Stimulated activated CD4-positive, alpha-beta T cell treated with anti-CD3 and anti-CD28 coated beads, Interleukin-15, amount 100 ng/mL, for 48 hours (primary cell): Measurements from ENCODE around the gene COQ4.
"Not testable (repeated sequence)": the region's sequence is repeated elsewhere in the genome, so short reads cannot be mapped to it uniquely, and the experiment has no call there.

Experiments used
- DNase-seq, 2 donors: peaks; one replicate each; pipeline ENCODE4 v3.0.0-alpha.2; 2020; ENCODE audit warnings: low read depth in 2 of 2

The COQ4 gene

GRCh38 chr9:128322404-128323211 lies at the start of gene COQ4, which contains the start of gene TRUB2:
Gene COQ4 (plus strand): TSS chr9:128322839. CDS start chr9:128322859, 20 bp downstream.
Gene TRUB2 (minus strand): TSS chr9:128322447. CDS start chr9:128322408, 39 bp downstream.
- peak; percentile 86 to 92 for DNase-seq

DNA sequence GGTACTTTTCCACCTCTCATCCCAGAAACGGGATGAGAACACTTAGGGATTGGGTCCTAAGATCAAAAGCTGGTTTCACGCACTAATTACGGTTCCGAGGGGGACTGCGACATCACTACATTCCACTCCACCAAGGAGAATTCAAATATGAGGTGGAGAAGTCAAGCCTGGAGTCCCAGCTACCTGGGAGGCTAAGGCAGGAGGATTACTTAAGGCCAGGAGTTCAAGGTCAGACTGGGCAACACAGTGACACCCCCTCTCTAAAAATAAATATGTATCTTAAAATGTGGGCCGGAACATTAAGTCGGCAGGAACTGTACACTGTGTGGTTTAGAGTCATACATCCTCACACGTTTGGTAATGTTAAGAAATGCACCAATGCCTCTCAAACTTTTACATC lies 48.4 kb upstream of the COQ4 start:
- DNase-seq, result no peak

DNA sequence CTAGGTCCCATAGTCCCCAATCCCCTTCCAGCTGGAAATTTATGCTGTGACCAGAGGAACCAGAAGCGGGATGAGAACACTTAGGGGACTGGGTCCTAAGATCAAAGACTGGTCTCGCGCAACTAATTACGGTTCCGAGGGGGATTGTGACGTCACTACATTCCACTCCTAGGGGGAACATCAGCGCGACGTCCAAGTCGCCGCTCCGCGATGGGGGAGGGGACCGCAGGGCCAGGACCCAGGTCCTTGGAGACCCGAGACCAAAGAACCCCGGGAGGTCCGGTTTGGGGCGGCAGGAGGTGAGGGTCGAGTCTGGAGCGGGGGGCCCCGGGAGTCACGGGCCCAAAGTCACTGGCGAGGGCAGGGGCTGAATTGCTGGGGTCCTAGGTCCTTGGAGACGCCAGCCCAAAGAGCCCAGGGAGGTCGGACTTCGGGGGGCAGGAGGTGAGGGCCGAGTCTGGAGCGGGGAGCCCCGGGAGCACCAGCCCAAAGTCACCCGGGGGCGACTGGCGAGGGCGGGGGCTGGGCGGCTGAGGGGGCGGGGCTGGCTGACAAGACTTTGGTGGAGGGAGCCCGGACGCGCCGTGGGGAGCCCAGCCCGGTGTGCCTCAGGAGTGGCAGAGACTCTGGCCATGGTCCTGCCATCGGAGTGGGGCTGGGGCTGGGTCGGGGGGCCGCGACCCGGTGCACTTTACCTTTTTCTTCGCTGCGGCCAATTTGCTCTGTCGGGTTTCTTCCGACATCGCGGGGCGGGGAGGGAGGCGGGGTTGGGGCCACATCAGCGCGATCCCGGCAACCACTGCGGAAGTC lies 47.2 kb upstream of the COQ4 start, which contains the start of gene GOLGA2:
GOLGA2 (minus strand) TSS at position 810 of the 810 bp plus-strand sequence; CDS start at position 779, 31 bp downstream.
- no peak for DNase-seq

DNA sequence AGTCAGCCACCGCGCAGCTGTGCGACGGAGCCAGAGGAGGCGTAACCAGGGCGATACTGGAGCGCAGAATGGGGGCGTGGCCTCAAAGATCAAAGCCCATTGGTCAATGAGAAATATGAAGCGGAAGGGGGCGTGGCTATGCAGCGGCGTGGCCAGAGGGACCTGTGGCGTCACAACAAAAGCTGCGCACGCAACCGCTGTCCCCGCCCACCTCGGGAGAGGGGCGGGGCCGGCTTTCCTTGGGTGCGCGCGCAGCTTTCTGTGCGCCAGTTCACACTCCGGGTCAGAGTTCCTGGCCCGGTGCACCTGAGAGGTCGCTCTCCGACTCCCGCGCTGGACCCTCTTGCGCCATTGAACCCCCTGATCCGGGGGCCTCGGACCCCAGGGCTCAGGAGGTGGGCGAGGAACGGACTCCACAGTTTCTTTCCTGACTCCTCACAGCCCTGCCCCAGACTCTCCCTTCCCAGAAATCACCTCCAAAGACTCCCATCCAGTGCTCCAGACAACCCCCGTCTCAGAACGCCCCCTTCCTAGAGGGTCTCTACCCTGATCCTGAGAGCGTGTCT lies 46.5 kb upstream of the COQ4 start, which contains the start of gene SWI5:
SWI5 (plus strand) TSS at position 269 of the 566 bp plus-strand sequence.
- DNase-seq, result peak; percentile 100

DNA sequence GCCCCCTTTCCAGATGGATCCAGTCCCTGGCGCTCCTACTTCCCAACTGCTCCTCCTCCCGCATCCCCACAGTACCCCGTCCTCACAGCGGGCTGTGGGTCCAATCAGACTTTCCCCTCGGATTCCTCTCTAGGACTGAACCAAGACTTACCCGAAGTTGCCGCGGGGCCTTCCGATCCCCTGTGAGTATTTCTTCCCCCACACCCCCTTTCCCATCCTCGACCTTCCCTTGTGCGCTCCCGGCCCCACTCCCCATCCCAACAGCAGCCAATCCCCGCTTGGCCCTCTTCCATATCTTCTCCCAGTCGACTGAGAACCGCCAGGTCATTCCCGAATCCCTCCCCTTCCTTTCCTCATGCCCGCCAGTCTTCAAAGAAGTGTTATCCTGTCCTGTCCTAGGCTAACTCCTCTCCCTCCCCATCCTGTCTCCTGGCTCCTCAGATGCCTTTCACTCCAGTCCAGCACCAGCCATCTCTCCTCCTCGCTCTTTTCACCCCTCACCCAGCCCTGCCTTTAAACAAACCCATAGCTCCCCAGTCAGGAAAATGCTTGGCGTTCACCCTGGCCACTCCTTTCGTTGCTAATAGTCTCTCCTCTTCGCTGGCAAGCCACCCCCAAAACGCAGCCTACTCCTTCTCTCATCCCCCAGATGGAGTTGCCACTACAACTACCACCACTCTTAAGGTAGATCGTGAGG lies 45.9 kb upstream of the COQ4 start:
- no peak for DNase-seq

DNA sequence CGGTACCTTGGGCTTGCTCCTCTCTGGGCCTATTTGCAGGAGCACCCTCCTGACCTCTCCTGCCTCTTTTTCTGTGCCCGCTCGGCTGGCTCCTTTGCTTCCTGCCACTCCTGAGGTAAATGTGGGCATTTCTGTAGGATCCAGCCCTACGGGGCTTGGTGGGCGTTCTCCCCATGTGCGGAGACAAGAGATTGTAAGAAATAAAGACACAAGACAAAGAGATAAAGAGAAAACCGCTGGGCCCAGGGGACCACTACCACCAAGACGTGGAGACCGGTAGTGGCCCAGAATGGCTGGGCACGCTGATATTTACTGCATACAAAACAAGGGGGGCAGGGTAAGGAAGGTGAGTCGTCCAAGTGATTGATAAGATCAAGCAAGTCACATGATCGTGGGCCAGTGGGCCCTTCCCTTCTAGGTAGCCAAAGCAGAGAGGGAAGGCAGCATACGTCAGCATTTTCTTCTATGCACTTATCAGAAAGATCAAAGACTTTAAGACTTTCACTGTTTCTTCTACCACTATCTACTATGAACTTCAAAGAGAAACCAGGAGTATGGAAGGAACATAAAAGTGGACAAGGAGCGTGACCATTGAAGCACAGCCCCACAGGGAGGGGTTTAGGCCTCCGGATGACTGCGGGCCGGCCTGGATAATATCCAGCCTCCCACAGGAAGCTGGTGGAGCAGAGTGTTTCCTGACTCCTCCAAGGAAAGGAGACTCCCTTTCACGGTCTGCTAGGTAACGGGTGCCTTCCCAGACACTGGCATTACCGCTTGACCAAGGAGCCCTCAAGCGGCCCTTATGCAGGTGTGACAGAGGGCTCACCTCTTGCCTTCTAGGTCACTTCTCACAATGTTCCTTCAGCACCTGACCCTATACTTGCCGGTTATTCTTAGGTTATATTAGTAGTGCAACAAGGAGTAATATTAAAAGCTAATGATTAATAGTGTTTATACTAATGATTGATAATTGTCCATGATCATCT lies 43.3 kb upstream of the COQ4 start:
- not testable (repeated sequence) for DNase-seq

DNA sequence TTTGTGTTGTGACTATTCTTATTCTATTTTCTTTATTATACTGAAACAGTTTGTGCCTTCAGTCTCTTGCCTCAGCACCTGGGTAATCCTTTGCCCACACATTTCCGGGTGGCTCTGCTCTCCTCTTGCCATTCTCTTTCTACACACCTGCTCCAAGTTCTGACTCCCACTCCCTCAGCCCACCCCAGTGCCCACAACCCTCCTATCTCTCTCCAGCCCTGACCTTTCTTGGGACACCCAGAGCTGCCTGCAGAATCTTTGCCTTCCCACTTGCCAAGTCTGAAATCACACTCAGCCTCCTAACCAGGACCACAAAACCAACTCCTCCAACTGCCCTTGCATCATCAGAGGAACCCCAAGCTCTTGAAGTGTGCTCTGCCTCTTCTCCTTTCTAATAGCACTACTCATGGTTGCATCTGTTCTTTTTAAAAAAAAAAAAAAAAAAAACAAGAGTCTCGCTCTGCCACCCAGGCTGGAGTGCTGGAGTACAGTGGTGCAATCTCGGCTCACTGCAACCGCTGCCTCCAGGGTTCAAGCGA lies 42.5 kb upstream of the COQ4 start:
- DNase-seq, result no peak

- no peak for DNase-seq
These were observed 40.1 kb upstream of the COQ4 start for GRCh38 chr9:128282500-128282899.

DNA sequence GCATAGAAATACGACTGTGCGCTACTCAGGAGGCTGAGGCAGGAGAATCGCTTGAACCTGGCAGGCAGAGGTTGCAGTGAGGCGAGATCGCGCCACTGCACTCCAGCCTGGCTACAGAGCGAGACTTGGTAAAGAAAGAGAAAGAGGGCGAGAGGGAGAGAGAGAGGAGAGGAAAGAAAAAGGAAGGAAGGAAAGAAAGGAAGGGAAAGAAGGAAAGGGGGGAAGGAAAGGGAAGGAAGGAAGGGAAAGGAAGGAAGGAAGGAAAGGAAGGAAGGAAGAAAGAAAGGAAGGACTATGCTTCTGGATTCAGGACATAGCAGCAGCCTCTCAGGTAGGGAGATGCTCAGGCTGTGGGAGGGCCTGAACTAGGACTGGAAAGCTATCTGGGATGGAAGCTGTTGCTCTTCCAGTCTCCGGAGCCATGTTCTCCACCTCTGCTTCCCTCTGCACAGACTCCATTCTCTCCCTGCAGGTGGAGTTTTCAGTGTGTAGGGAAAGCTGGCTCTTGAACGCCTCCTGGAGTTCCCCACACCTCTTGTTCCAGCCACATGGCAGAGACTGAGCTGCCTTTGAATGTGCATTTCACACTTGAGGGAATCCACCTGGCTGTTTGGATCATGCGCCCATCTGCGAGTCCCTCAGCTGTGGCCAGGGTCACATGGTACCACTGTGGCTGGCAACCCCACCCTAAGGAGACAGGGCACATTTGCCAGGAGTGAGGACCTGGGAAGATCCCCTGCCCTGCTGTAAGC lies 37.4 kb upstream of the COQ4 start:
- no peak for DNase-seq

DNA sequence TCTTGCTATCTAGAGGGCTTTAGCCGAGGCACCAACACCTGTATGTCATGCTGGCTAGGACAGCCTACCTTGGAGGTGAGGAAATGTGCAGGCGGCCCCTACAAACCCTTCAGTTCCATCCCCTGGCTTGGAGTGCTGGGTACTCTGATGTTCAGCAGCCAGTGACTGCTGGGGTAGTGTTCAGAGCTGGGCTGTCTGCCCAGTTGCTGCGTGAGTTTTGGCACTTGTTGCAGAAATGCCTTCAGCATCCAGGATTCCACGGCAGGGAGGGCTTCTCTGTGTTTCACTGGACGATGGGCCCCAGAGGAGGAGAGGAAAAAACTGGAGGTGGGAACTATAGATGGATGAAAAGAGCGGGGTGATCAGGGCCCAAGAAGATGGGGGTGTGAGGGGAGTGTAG lies 36.2 kb upstream of the COQ4 start:
- no peak for DNase-seq

GRCh38 chr9:128288273-128289004 lies 34.2 kb upstream of the COQ4 start:
- no peak for DNase-seq

GRCh38 chr9:128292009-128292408 lies 30.6 kb upstream of the COQ4 start:
- no peak for DNase-seq

DNA sequence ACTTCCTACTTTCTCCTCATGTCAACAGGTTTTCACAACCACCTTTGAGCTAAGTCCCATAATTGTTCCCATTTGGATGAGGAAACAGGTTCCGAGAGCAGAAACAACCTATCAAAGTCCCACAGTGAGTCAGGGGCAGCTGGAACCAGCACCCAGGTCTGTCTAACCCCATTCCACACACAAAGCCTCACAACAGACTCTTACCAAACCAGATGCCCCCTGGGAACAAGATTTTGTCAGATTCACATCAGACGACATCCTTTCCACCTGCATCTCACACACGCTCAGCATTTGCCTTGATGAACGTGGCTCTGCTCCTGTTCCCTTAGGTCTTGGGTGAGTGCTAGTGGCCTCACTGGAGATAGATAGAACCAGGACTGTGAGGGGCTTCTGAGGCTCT lies 29.5 kb upstream of the COQ4 start:
- no peak for DNase-seq

DNA sequence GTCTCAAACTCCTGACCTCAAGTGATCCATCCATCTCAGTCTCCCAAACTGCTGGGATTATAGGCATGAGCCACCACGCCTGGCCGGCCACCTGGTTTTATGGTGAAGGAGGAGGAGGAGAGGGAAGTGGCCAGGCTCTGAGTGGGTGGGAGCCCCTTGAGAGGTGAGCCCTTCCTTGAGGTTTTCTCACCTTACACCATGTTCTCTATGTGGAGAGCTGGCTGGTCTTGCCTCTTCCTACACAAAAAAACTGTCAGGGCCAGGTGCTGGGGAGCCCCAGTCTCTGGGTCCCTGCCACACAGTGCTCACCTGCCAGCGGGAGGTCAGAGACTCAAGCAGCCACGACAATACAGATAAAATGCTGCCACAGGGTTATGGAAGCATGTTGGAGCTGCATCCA lies 28.5 kb upstream of the COQ4 start:
- no peak for DNase-seq

GRCh38 chr9:128296340-128297220 lies 26.1 kb upstream of the COQ4 start:
- DNase-seq, result no peak

DNA sequence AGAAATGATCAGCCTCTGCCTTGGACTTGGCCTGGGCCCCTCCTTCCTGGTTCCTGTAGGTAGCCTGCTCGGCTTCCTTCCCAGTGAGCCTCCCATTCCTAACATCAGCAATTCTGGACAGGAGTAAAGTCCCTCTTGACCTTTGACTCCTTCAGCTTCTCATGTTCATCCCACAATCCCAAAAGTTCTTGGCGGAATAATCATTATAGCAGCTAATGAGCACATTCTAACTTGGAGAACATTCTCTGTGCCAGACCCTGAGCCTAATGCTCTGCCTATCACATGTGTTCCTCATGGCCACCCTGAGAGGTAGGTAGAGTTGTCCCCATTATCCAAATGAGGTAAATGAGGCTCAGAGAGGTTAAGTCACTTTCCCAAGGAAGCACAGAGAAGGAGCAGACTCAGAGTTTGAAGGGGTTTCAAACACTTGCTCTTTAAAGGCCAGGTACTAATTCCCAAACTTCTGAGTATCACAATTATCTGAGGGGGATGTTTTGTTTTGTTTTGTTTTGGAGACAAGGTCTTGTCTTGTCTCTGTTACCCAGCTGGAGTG lies 25.3 kb upstream of the COQ4 start:
- no peak for DNase-seq
